ENCODE data around the gene GEMIN4.
"Not testable (repeated sequence)": the region's sequence is repeated elsewhere in the genome, so short reads cannot be mapped to it uniquely, and the experiment has no call there.

The GEMIN4 gene

GRCh38 chr17:796609-797008 lies 44.5 kb upstream of the GEMIN4 start:
- no peak for TF ChIP-seq CTCF (IDR thresholded peaks at IDR 0.05; ENCODE audit: low read depth, low read length, missing control alignments)
- no peak overlapping the region for H3K4me3 ChIP-seq (ENCODE audit: low read depth, low read length)
- no peak for DNase-seq (ENCODE audit: low read depth)
- in situ Hi-C loops (cut with HindIII; ENCODE audit: low sequenced_read_pairs) = loop anchor here (5.0 to 25.0 kb wide), 2 partner anchors 76 to 191 kb away; partner anchors contain the start of genes NXN and TIMM22

GRCh38 chr17:795721-796120 lies 43.7 kb upstream of the GEMIN4 start:
- in situ Hi-C loops (cut with HindIII; ENCODE audit: low sequenced_read_pairs) = loop anchor here (5.0 to 25.0 kb wide), 2 partner anchors 77 to 192 kb away; partner anchors contain the start of genes NXN and TIMM22
- H3K4me3 ChIP-seq (ENCODE audit: low read depth, low read length) = no peak overlapping the region
- no peak for DNase-seq (ENCODE audit: low read depth)
- no peak for TF ChIP-seq CTCF (IDR thresholded peaks at IDR 0.05; ENCODE audit: low read depth, low read length, missing control alignments)

GRCh38 chr17:795276-795675 lies 43.2 kb upstream of the GEMIN4 start:
- in situ Hi-C loops (cut with HindIII; ENCODE audit: low sequenced_read_pairs) = loop anchor here (5.0 to 25.0 kb wide), 2 partner anchors 77 to 192 kb away; partner anchors contain the start of genes NXN and TIMM22
- no peak for TF ChIP-seq CTCF (IDR thresholded peaks at IDR 0.05; ENCODE audit: low read depth, low read length, missing control alignments)
- no peak for DNase-seq (ENCODE audit: low read depth)
- no peak overlapping the region for H3K4me3 ChIP-seq (ENCODE audit: low read depth, low read length)

GRCh38 chr17:794876-795275 lies 42.8 kb upstream of the GEMIN4 start:
- TF ChIP-seq CTCF (IDR thresholded peaks at IDR 0.05; ENCODE audit: low read depth, low read length, missing control alignments) = peak; percentile 58
- DNase-seq (ENCODE audit: low read depth) = peak; percentile 52
- in situ Hi-C loops (cut with HindIII; ENCODE audit: low sequenced_read_pairs) = loop anchor here (5.0 to 25.0 kb wide), 2 partner anchors 77 to 192 kb away; partner anchors contain the start of genes NXN and TIMM22
- H3K4me3 ChIP-seq (ENCODE audit: low read depth, low read length) = no peak overlapping the region

- in situ Hi-C loops (cut with HindIII; ENCODE audit: low sequenced_read_pairs) = loop anchor here (25.0 kb wide), 1 partner anchor 195 kb away; the partner anchor contains the start of genes NXN and TIMM22
- TF ChIP-seq CTCF (IDR thresholded peaks at IDR 0.05; ENCODE audit: low read depth, low read length, missing control alignments) = no peak
- no peak for DNase-seq (ENCODE audit: low read depth)
- no peak overlapping the region for H3K4me3 ChIP-seq (ENCODE audit: low read depth, low read length)
These were observed 40.2 kb upstream of the GEMIN4 start for GRCh38 chr17:792277-792676.

GRCh38 chr17:791829-792228 lies 39.8 kb upstream of the GEMIN4 start:
- H3K4me3 ChIP-seq (ENCODE audit: low read depth, low read length) = no peak overlapping the region
- DNase-seq (ENCODE audit: low read depth) = no peak
- in situ Hi-C loops (cut with HindIII; ENCODE audit: low sequenced_read_pairs) = loop anchor here (25.0 kb wide), 1 partner anchor 195 kb away; the partner anchor contains the start of genes NXN and TIMM22
- TF ChIP-seq CTCF (IDR thresholded peaks at IDR 0.05; ENCODE audit: low read depth, low read length, missing control alignments) = no peak

- not testable (repeated sequence) for DNase-seq (ENCODE audit: low read depth); H3K4me3 ChIP-seq (ENCODE audit: low read depth, low read length)
- in situ Hi-C loops (cut with HindIII; ENCODE audit: low sequenced_read_pairs) = loop anchor here (25.0 kb wide), 1 partner anchor 196 kb away; the partner anchor contains the start of genes NXN and TIMM22
These were observed 38.8 kb upstream of the GEMIN4 start for GRCh38 chr17:790874-791247.

GRCh38 chr17:789931-790873 lies 38.1 kb upstream of the GEMIN4 start:
- not testable (repeated sequence) for H3K4me3 ChIP-seq (ENCODE audit: low read depth, low read length)
- in situ Hi-C loops (cut with HindIII; ENCODE audit: low sequenced_read_pairs) = loop anchor here (25.0 kb wide), 1 partner anchor 197 kb away; the partner anchor contains the start of genes NXN and TIMM22

More at GRCh38 chr17:789931-790873, 38.1 kb upstream of the GEMIN4 start:
- not testable (repeated sequence) for DNase-seq (ENCODE audit: low read depth)
